HG03135 (cell line): Measurements from ENCODE around the gene ATP10B.

Experiments used
- ATAC-seq: cut with Tn5 transposase; IDR thresholded peaks from one replicate; pipeline ENCODE4 v1.9.1; 2021; ENCODE audit warnings: mild to moderate bottlenecking, moderate library complexity; ENCODE audit not compliant: unreplicated experiment

The ATP10B gene

DNA sequence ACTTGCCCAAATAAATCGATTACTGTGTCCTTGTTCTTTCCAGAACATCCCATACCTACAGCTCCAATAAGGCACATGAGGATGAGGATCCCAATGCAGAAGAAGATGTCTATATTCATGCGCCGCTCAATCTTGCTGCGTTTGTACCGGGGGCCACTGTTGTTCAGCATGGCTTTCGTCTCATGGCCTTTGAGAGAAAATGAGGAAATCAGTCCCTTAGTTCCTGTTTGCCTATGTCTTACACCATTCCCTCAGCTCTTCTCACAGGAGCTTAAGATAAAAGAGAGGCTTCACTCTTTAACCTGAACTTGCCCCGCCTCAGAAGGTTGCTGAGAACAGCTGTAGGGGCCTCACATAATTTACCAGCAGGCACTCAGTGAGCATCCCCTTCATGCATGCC is 211.6 kb downstream of the ATP10B start:
- ATAC-seq = no peak

DNA sequence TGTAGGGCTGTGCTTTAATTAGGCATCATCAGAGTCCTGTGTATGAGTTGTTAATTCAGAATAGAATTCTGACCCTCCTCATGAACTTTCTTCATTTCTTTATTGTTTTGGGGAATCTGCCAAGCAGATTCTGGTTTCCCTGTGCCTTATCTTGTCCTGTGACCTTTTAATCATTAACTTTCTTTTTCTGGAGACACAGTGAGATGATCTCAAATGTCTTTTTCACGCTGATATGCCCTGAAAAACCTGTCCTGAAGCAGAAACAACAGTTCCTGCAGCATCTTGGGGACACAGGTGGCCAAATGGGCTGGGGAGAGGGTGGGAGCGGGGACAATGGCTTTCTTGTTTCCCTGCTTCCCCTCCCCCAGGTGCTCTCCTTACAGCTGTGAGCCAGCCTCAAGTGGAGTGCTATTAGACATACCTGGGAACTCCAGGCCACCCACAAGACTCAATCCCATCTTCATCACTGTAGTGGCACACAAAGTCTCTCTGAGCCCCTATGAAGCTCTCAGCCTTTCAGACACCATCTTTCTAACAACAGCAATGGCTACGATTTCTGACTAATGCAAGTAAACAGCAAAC is 213.8 kb downstream of the ATP10B start:
- no peak for ATAC-seq

DNA sequence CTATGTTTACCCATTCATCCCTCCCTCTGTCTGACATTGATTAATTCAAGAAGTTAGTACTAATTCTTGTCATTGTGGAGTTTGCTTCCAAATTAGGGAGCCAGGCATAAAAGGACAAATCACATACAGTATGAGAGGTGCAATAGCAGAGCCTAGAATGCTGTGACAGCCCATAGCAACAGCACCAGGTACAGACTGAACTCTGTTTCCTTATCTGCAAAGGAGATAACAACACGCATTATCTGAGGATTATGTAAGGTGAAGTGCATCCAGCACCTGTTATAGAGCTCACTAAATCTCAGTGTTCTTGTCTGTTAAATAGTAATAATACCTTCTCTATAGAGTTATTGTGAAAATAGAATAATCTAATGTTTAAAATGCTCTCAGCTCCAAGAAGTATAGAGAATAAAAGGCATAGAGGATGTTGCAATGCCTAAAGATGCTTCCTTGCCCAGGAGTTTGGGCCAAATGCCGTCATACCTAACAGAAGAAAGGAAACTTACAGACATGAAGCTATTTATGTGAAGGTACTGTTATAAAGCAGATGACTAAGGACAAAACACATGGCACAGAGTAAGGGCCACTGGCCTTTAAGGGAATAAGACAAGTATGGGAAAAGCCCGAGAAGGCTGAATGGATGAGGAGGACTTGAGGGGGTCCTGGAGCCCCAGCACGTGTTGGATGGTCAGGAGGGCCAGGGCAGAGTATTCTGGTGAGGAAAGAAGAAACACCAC is 214.5 kb downstream of the ATP10B start:
- no peak for ATAC-seq

- no peak for ATAC-seq
These were observed 216.3 kb downstream of the ATP10B start for GRCh38 chr5:160635663-160636062.

DNA sequence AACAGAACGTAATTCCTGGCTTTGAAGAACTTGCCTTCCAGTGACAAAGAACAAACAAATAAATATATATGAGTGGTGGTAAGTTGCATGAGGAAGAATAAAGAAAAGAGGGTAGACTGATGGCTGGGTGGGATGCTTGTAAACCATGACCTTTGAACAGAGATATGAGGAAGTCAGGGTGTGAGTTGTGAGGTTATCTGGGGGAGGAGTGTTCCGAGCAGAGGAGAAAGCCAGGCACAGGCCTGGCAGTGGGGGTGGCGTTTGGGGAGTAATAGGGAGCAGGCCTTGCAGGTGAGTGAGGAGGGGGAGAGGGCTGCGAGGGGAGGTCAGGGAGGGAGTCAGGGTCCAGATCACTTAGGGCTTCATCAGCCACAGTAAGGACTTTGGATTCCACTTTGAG is 217.0 kb downstream of the ATP10B start:
- no peak for ATAC-seq

GRCh38 chr5:160629003-160629402 is 223.0 kb downstream of the ATP10B start:
- no peak for ATAC-seq

DNA sequence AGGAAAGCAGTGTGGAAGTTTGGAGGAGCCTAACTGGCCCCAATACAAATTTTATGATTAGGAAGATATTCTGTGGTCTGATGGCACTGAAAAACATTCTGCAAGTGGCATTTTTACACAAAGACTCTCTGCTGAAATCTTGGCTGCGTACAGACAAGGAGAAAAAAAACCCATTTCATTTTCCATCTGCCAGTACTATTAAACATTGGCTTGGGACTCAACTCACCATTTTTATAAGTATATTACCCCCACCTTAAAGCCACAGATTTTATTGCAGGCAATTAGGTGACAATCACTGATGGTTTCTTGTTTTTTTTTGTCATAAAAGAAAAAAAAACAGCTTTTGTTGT is 223.4 kb downstream of the ATP10B start:
- no peak for ATAC-seq

DNA sequence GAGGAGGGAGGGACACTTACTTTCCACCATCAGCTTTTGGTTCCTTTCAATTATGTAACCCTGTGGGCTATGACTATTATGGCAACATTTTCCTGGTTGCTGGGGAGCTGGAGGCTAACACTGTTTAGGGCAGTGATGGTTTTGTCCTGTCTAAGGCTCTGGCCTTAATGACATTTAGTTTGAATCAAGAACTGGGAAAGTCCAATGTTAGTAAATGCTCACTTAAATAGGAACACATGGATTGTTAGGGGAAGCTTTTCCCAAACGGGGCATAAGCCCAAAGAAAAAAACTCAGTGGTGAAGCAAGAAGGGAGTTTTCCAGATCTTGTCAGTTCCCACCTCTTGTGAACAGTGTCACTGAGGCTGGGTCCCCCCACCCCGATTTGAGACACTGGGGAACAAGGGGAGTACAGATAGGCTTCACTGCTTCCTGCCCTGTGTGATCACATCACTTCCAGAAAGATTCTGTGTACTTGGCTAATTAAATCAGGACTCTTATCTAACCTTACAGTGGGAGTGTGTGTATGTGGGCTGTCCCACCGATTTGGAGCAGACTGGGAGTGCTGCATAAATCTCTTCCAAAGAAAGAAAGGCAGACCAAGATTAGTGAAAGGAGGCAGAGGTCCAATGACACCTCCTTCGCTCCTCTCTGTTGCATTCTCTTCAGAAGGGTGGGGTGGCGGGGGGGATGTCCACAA is 223.9 kb downstream of the ATP10B start:
- no peak for ATAC-seq

DNA sequence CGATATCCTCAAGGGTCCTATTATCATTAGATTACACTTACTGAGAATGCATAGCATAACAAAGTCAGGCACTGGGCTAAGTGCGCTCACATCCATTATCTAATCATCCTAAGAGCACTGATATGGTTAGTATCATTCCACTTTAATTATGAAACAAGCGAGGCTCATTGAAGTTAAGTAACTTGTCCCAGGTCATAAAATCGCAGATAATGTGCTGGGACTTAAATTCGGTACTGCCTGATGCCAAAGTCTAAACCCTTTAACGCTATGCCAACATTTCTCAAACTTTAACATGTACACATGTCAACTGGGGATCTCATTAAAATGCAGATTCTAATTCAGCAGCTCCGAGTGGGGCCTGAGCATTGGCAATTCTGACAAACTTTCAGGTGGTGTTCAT is 225.7 kb downstream of the ATP10B start:
- ATAC-seq = no peak

DNA sequence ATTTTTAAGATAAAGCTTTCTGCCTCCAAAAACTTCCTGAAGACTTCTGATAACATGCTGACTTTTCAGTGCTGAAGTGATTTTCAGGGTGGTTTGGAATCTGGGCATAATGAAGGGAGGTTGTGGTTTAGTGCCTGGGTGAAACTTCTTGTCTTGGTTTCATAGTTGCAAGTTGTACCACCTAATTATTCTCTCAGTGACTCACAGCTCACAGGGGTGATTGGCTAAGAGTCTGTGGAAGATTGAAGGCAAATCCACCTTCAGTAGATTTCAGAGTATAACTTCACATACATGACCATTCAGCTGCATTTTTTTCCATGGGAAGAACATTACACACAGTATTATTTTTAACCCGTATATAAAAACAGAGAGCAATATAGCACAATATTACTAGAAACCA is 230.5 kb downstream of the ATP10B start:
- ATAC-seq = no peak

- no peak for ATAC-seq
These were observed 231.6 kb downstream of the ATP10B start for GRCh38 chr5:160620401-160620800.

- no peak for ATAC-seq
These were observed 232.6 kb downstream of the ATP10B start for GRCh38 chr5:160619381-160619780.

DNA sequence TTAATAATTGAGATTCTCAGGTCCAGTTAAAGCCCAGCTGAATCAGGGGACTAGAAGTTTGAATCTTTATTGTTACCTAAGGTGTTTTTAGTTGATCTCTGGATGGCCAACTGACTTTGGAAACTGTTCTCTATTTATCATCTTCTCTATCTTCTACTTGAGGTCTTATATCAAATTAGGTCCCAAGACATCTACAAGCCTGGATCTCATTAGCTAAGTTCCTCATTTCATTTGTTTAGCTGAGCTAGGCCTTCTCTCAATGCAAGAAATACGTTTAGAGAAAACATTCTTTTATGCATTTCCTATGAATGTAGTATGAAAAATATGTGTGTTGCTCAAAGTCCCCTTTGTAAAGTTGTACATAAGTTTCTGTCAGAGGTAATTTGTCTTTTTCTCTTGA is 233.7 kb downstream of the ATP10B start:
- no peak for ATAC-seq

- no peak for ATAC-seq
These were observed 235.1 kb downstream of the ATP10B start for GRCh38 chr5:160616712-160617497.

DNA sequence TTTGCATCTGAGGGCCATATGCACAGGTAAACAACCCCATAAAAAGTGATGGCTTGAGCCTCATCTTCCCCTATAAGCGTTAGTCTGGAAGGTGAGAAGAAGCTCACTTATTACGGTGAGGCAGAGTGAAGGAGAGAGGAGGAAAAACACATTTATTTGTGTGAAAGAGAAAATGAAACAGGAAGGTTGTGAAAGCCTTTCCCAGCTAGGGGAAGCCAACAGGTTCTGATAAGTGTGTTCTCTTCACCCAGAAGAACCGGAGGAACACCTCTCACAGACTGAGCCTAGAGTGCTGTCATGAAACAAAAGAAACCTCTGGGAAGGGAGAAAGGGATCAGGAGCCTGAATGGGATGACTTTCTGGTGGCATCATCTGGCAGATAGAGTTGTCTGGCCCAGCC is 237.9 kb downstream of the ATP10B start:
- ATAC-seq = no peak

- no peak for ATAC-seq
These were observed 246.7 kb downstream of the ATP10B start for GRCh38 chr5:160605266-160605665.

- ATAC-seq = no peak
These were observed 247.5 kb downstream of the ATP10B start for GRCh38 chr5:160604484-160604883.

DNA sequence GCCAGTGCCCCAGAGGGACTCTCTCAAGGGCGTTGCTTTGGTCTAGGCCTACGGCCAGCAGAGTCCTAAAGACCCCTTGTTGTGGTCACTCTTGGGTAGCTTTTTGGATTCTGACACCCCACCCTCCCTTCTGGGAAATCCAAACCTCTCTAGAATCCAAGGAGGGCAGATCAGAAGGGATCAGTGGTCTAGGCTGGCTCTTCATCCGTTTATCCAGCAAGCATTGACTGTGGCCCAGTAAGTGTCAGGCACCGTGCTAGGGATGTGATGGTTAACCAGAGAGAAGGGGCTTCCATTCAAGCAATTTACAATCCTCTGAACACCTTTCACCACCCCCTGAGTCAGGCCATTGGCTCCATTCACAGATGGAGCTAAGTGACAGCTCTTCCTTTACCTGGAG is 249.3 kb downstream of the ATP10B start:
- no peak for ATAC-seq

- ATAC-seq = no peak
These were observed 251.0 kb downstream of the ATP10B start for GRCh38 chr5:160601046-160601445.

GRCh38 chr5:160573318-160573717 is 278.7 kb downstream of the ATP10B start:
- ATAC-seq = no peak

DNA sequence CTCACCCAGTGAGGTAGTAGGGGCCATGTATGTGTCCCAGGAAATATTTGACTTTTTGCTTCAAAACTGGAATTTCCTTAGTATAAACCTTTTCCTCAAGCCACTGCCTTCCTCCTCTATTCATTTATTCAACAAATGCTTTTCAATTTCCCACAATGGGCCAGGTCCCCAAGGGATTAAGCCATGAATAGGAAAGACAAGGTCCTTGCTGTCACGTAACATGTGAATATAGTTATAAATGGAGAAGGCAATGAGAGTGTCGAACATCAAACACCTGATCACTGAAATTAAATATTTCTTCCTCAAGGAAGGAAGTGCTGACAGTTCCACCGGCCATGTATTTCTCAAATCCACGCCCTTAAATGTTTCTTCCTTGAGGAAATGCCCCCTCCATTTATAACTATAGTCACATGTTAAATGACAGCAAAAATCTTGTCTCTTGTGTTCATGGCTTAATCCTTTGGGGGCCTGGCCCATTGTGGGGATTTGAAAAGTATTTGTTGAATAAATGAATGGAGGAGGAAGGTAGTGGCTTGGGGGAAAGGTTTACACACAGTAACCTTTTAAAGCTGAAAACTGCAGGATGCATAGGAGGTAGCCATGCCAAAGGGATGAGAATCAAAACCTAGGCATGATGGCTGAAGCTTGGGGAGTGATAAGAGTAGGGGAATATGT is 284.8 kb downstream of the ATP10B start:
- ATAC-seq = no peak
